PFSK-1 (cell line): Measurements from ENCODE around the gene ARPC5.

ENCODE experiments used
- SIN3A ChIP-seq: IDR thresholded peaks from 2 replicates; pipeline ENCODE4 v1.6.1; 2012; ENCODE audit warnings: mild to moderate bottlenecking, low read length, moderate library complexity, borderline replicate concordance; ENCODE audit not compliant: insufficient read depth
- TAF1 ChIP-seq: IDR thresholded peaks from 2 replicates; pipeline ENCODE4 v1.6.1; 2012; ENCODE audit warnings: low read length, control low read depth, borderline replicate concordance; ENCODE audit not compliant: insufficient read depth
- TF ChIP-seq, protein P1 (sequence below), 2 experiments: IDR thresholded peaks; 2 replicates each; pipeline versions ENCODE4 v1.6.1 to v1.8.0; 2011 to 2012; ENCODE audit warnings: low read depth in 2 of 2, low read length in 2 of 2, control low read depth in 1 of 2, inconsistent platforms in 1 of 2, mild to moderate bottlenecking in 1 of 2, moderate library complexity in 1 of 2; ENCODE audit not compliant: insufficient read depth in 1 of 2

DNA sequence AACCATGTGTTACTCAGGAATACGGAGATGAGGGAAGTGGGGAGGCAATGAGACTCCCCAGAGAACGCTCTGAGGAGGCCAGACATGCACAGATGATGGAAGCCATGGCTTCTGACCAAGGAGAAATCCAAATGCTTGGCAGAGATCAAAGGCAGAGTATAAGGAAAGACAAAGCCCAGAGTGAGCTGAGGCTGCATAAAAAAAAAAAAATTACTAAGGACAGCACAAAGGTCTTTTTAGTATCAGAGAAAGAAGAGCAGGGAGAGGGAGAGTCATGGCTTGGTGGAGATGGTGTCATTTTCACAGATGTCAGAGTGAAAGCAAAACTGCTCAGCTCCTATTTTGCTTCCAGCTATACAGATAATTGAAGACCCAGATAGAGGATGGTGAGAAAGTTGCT is 37.2 kb downstream of the ARPC5 start:
- TF ChIP-seq, protein P1, sequence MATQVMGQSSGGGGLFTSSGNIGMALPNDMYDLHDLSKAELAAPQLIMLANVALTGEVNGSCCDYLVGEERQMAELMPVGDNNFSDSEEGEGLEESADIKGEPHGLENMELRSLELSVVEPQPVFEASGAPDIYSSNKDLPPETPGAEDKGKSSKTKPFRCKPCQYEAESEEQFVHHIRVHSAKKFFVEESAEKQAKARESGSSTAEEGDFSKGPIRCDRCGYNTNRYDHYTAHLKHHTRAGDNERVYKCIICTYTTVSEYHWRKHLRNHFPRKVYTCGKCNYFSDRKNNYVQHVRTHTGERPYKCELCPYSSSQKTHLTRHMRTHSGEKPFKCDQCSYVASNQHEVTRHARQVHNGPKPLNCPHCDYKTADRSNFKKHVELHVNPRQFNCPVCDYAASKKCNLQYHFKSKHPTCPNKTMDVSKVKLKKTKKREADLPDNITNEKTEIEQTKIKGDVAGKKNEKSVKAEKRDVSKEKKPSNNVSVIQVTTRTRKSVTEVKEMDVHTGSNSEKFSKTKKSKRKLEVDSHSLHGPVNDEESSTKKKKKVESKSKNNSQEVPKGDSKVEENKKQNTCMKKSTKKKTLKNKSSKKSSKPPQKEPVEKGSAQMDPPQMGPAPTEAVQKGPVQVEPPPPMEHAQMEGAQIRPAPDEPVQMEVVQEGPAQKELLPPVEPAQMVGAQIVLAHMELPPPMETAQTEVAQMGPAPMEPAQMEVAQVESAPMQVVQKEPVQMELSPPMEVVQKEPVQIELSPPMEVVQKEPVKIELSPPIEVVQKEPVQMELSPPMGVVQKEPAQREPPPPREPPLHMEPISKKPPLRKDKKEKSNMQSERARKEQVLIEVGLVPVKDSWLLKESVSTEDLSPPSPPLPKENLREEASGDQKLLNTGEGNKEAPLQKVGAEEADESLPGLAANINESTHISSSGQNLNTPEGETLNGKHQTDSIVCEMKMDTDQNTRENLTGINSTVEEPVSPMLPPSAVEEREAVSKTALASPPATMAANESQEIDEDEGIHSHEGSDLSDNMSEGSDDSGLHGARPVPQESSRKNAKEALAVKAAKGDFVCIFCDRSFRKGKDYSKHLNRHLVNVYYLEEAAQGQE (IDR thresholded peaks at IDR 0.05; ENCODE audit: insufficient read depth in 1 of 2, low read depth in 2 of 2, low read length in 2 of 2): no peak
- TF ChIP-seq TAF1 (no peak), SIN3A (no peak)
